Measurements from ENCODE around the gene TYMP.

GRCh38 chr22:50483556-50483955 lies 46.3 kb downstream of the TYMP start:
- no peak for TF ChIP-seq POLR2AphosphoS5 (IDR thresholded peaks at IDR 0.05; ENCODE audit: low read depth, low read length)
- TF ChIP-seq, protein P1, sequence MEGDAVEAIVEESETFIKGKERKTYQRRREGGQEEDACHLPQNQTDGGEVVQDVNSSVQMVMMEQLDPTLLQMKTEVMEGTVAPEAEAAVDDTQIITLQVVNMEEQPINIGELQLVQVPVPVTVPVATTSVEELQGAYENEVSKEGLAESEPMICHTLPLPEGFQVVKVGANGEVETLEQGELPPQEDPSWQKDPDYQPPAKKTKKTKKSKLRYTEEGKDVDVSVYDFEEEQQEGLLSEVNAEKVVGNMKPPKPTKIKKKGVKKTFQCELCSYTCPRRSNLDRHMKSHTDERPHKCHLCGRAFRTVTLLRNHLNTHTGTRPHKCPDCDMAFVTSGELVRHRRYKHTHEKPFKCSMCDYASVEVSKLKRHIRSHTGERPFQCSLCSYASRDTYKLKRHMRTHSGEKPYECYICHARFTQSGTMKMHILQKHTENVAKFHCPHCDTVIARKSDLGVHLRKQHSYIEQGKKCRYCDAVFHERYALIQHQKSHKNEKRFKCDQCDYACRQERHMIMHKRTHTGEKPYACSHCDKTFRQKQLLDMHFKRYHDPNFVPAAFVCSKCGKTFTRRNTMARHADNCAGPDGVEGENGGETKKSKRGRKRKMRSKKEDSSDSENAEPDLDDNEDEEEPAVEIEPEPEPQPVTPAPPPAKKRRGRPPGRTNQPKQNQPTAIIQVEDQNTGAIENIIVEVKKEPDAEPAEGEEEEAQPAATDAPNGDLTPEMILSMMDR (IDR thresholded peaks at IDR 0.05) = no peak
- TF ChIP-seq REST (IDR thresholded peaks at IDR 0.05; ENCODE audit: insufficient read depth in 1 of 2, low read depth in 2 of 2, low read length in 1 of 2) = no peak
- TF ChIP-seq TCF7L2 (IDR thresholded peaks at IDR 0.05; ENCODE audit: low read depth, low read length) = no peak
